SK-N-SH (cell line): ENCODE data around the gene ABCC2. TPM values are rescaled to one million over a fixed set of nuclear protein-coding genes. Genes with fewer than 3 reads are reported as not detected.

ENCODE experiments used
- CTCF ChIA-PET: fragments of 300-600, 350-600 bp; formaldehyde crosslinking; extraction: SDS; loops from one replicate; lab custom pipeline; 2021; lab: Yijun Ruan, JAX
- POLR2A ChIA-PET: fragments of 350-600 bp; sonication (Branson Sonifier 250); formaldehyde crosslinking; extraction: SDS; loops from one replicate; lab custom pipeline; 2020; ENCODE audit warnings: antibody characterized with exemption, inconsistent platforms; lab: Yijun Ruan, JAX
- DNase-seq: peaks from one replicate; pipeline ENCODE4 v3.0.0; 2012
- H2AFZ ChIP-seq: fragments of 200-600 bp; sonication (generic); 2 replicates; pipeline ENCODE4 v1.8.1; 2016; ENCODE audit warnings: antibody characterized with exemption, mild to moderate bottlenecking, low read depth
- H3F3A ChIP-seq: fragments of 200-600 bp; sonication (generic); replicated peaks from 2 replicates; pipeline ENCODE3; 2016; ENCODE audit warnings: antibody characterized with exemption, mild to moderate bottlenecking; ENCODE audit not compliant: insufficient read depth
- H3K27ac ChIP-seq, 2 experiments: fragments of 200-500 bp in 1 of 2; fragments of 200-600 bp in 1 of 2; sonication (Bioruptor generic) in 1 of 2; sonication (generic), shearing (Covaris generic) in 1 of 2; 2 replicates each; pipeline versions ENCODE4 v1.5.1 to v1.6.1; 2014 to 2016; ENCODE audit warnings: low read depth in 2 of 2, inconsistent platforms in 1 of 2, low read length in 1 of 2, mild to moderate bottlenecking in 1 of 2, mixed read lengths in 1 of 2
- H3K27me3 ChIP-seq: fragments of 200-600 bp; sonication (generic), shearing (Covaris generic); 2 replicates; pipeline ENCODE4 v1.6.1; 2016; ENCODE audit warnings: mixed run types; ENCODE audit not compliant: insufficient read depth
- H3K36me3 ChIP-seq, 2 experiments: fragments of 200-500 bp in 1 of 2; fragments of 200-600 bp in 1 of 2; sonication (Bioruptor generic) in 1 of 2; sonication (generic) in 1 of 2; replicated peaks in 1 of 2; 2 replicates each; pipeline versions ENCODE3 to v1.5.1; 2014 to 2016; ENCODE audit warnings: low read length in 1 of 2, mild to moderate bottlenecking in 1 of 2; ENCODE audit not compliant: insufficient read depth in 2 of 2, control insufficient read depth in 1 of 2
- H3K4me1 ChIP-seq, 2 experiments: fragments of 200-500 bp in 1 of 2; fragments of 200-600 bp in 1 of 2; sonication (Bioruptor generic) in 1 of 2; sonication (generic), shearing (Covaris generic) in 1 of 2; 2 replicates each; pipeline versions ENCODE4 v1.5.1 to v1.6.1; 2014 to 2016; ENCODE audit warnings: low read depth in 1 of 2, low read length in 1 of 2, mixed run types in 1 of 2; ENCODE audit not compliant: insufficient read depth in 2 of 2, control insufficient read depth in 1 of 2
- H3K4me2 ChIP-seq: fragments of 200-600 bp; sonication (generic), shearing (Covaris generic); 2 replicates; pipeline ENCODE4 v1.6.1; 2017; ENCODE audit warnings: mixed run types
- H3K4me3 ChIP-seq, 2 experiments: fragments of 200-500 bp in 1 of 2; fragments of 200-600 bp in 1 of 2; sonication (Bioruptor generic) in 1 of 2; sonication (generic), shearing (Covaris generic) in 1 of 2; 2 replicates each; pipeline versions ENCODE4 v1.5.1 to v1.8.1; 2014 to 2016; ENCODE audit warnings: low read depth in 2 of 2, inconsistent platforms in 1 of 2, low read length in 1 of 2, mild to moderate bottlenecking in 1 of 2, mixed read lengths in 1 of 2, moderate library complexity in 1 of 2
- H3K79me2 ChIP-seq: fragments of 200-600 bp; sonication (generic); 2 replicates; pipeline ENCODE4 v1.8.1; 2017; ENCODE audit warnings: mild to moderate bottlenecking; ENCODE audit not compliant: insufficient read depth
- H3K9ac ChIP-seq: fragments of 200-600 bp; sonication (generic); 2 replicates; pipeline ENCODE4 v1.6.1; 2017; ENCODE audit warnings: mixed run types
- H3K9me2 ChIP-seq: fragments of 200-600 bp; sonication (generic); 2 replicates; pipeline ENCODE4 v1.6.1; 2017; ENCODE audit warnings: mixed run types
- H3K9me3 ChIP-seq: fragments of 200-600 bp; sonication (generic); 2 replicates; pipeline ENCODE4 v1.6.1; 2017; ENCODE audit warnings: mixed run types, mild to moderate bottlenecking, moderate library complexity
- H4K20me1 ChIP-seq: fragments of 200-600 bp; sonication (generic); 2 replicates; pipeline ENCODE4 v1.6.1; 2017; ENCODE audit warnings: mild to moderate bottlenecking, mixed run types; ENCODE audit not compliant: insufficient read depth
- CHD2 ChIP-seq: fragments of 150-350 bp; IDR thresholded peaks from 2 replicates; pipeline ENCODE4 v1.6.1; 2018; ENCODE audit warnings: low read length; ENCODE audit not compliant: partially characterized antibody
- ELF1 ChIP-seq: IDR thresholded peaks from 2 replicates; pipeline ENCODE4 v1.4.0; 2012
- EZH2phosphoT487 ChIP-seq: fragments of 200-600 bp; sonication (generic); IDR thresholded peaks from 2 replicates; pipeline ENCODE4 v1.6.1; 2017; ENCODE audit warnings: low read depth, mixed run types, mild to moderate bottlenecking, antibody characterized with exemption, moderate library complexity, borderline replicate concordance
- FOXJ3 ChIP-seq: sonication (generic); formaldehyde crosslinking; IDR thresholded peaks from 2 replicates; pipeline ENCODE4 v1.5.1; 2020; ENCODE audit warnings: mild to moderate bottlenecking, missing genetic modification reagents
- GABPA ChIP-seq: IDR thresholded peaks from 2 replicates; pipeline ENCODE4 v1.4.0; 2012; ENCODE audit warnings: low read depth, mild to moderate bottlenecking
- GATA2 ChIP-seq: sonication (generic); formaldehyde crosslinking; IDR thresholded peaks from 2 replicates; pipeline ENCODE4 v1.5.0; 2020; ENCODE audit warnings: mild to moderate bottlenecking, missing genetic modification reagents
- IRF3 ChIP-seq: fragments of 150-350 bp; IDR thresholded peaks from 2 replicates; pipeline ENCODE4 v1.6.1; 2016; ENCODE audit warnings: mild to moderate bottlenecking, low read depth, low read length
- JUND ChIP-seq: IDR thresholded peaks from 2 replicates; pipeline ENCODE4 v1.4.0; 2012
- MXI1 ChIP-seq: IDR thresholded peaks from 2 replicates; pipeline ENCODE4 v1.6.1; 2012; ENCODE audit warnings: mild to moderate bottlenecking, low read depth, low read length, improper control_type of control experiment
- NFIC ChIP-seq: IDR thresholded peaks from 2 replicates; pipeline ENCODE4 v1.4.0; 2012; ENCODE audit warnings: borderline replicate concordance
- POLR2AphosphoS5 ChIP-seq: IDR thresholded peaks from 2 replicates; pipeline ENCODE4 v1.6.1; 2012; ENCODE audit warnings: low read depth, low read length
- RAD21 ChIP-seq: IDR thresholded peaks from 2 replicates; pipeline ENCODE4 v1.6.1; 2012; ENCODE audit warnings: mild to moderate bottlenecking, low read length
- RXRA ChIP-seq: IDR thresholded peaks from 2 replicates; pipeline ENCODE4 v1.4.0; 2012; ENCODE audit warnings: low read depth, mild to moderate bottlenecking, borderline replicate concordance
- TCF12 ChIP-seq: IDR thresholded peaks from 2 replicates; pipeline ENCODE4 v1.4.0; 2012
- USF1 ChIP-seq: IDR thresholded peaks from 2 replicates; pipeline ENCODE4 v1.4.0; 2012; ENCODE audit warnings: low read depth, borderline replicate concordance
- YY1 ChIP-seq: IDR thresholded peaks from 2 replicates; pipeline ENCODE4 v1.4.0; 2012; ENCODE audit warnings: low read depth, mild to moderate bottlenecking
- WGBS: methylation state at CpG from one replicate; pipeline ENCODE4 v1.1.6; 2017; ENCODE audit warnings: low lambda C conversion rate; 5-methylcytosine and 5-hydroxymethylcytosine counted together
- polyA plus RNA-seq, 3 experiments: library from polyadenylated mRNA; depleted of rRNA; stranded (reverse); fragments of >200 nt; gene quantifications; 2 replicates each; pipeline ENCODE4 v1.2.3, GENCODE V29; 2012
- TF ChIP-seq, protein P1 (sequence below): IDR thresholded peaks from 2 replicates; pipeline ENCODE4 v1.6.1; 2012; ENCODE audit warnings: mild to moderate bottlenecking, low read depth, low read length, moderate library complexity
- TF ChIP-seq, protein P2 (sequence below): fragments of 200-600 bp; sonication (generic); IDR thresholded peaks from 2 replicates; pipeline ENCODE4 v1.6.1; 2017; ENCODE audit warnings: antibody characterized with exemption, mild to moderate bottlenecking, moderate library complexity

The ABCC2 gene
- polyA plus RNA-seq, 1 of the 3 experiments (the other 2 are of a cell fraction): 0.48 TPM

DNA sequence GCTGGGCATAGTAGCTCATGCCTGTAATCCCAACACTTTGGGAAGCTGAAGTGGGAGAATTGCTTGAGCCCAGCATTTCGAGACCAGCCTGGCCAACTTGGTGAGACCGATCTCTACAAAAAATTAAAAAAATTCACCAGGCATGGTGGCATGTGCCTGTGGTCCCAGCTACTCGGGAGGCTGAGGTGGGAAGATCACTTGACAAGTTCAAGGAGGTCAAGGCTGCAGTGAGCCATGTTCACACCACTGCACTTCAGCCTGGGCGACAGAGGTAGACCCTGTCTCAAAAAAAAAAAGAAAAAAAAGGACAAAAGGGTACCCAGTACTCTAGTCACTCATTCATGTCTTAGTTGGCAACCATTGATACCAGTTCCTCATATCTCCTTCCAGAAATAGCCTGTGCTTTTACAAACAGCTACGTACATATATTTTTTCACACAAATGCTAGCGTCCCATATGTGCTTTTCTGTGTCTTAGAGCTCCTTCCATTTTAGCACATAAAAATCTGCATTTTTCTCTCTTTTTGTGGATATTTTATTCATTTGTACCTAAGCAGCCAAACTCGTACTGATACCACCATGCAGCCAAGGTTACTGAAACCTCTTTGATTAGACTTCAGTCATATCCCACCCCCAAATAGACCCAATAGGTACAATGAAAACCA, 5.5 kb downstream of the ABCC2 start (continued):
- TF ChIP-seq, protein P1, sequence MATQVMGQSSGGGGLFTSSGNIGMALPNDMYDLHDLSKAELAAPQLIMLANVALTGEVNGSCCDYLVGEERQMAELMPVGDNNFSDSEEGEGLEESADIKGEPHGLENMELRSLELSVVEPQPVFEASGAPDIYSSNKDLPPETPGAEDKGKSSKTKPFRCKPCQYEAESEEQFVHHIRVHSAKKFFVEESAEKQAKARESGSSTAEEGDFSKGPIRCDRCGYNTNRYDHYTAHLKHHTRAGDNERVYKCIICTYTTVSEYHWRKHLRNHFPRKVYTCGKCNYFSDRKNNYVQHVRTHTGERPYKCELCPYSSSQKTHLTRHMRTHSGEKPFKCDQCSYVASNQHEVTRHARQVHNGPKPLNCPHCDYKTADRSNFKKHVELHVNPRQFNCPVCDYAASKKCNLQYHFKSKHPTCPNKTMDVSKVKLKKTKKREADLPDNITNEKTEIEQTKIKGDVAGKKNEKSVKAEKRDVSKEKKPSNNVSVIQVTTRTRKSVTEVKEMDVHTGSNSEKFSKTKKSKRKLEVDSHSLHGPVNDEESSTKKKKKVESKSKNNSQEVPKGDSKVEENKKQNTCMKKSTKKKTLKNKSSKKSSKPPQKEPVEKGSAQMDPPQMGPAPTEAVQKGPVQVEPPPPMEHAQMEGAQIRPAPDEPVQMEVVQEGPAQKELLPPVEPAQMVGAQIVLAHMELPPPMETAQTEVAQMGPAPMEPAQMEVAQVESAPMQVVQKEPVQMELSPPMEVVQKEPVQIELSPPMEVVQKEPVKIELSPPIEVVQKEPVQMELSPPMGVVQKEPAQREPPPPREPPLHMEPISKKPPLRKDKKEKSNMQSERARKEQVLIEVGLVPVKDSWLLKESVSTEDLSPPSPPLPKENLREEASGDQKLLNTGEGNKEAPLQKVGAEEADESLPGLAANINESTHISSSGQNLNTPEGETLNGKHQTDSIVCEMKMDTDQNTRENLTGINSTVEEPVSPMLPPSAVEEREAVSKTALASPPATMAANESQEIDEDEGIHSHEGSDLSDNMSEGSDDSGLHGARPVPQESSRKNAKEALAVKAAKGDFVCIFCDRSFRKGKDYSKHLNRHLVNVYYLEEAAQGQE: no peak
- no peak for TF ChIP-seq JUND
- no peak for TF ChIP-seq EZH2phosphoT487
- no peak for TF ChIP-seq YY1
- no peak for TF ChIP-seq RAD21
- no peak for TF ChIP-seq FOXJ3 (CRISPR knock-in tag)
- no peak for TF ChIP-seq CHD2
- no peak for TF ChIP-seq RXRA
- TF ChIP-seq GABPA: no peak

GRCh38 chr10:99788598-99789256, 6.3 kb downstream of the ABCC2 start:
- Histone ChIP-seq H3K27ac (peak overlapping the region in 1 of 2 experiments; percentile 36; a peak in 1 of 4 replicates), H3K9me2 (no peaks in the 10 kb centered on the region), H3K4me1 (peaks cover 0 to 24% of the 10 kb centered on the region in 2 experiments; a peak in 1 of 4 replicates), H3K4me2 (no peak overlapping the region; the same call in 1 of the 2 replicates), H3K36me3 (no peaks in the 10 kb centered on the region), H3K79me2 (no peaks in the 10 kb centered on the region), H3K9me3 (no peaks in the 10 kb centered on the region), H3F3A (peaks cover 8% of the 10 kb centered on the region), H4K20me1 (no peaks in the 10 kb centered on the region), H3K27me3 (no peaks in the 10 kb centered on the region), H3K4me3 (no peak overlapping the region), H3K9ac (no peak overlapping the region), H2AFZ (no peak overlapping the region)
- CTCF ChIA-PET: interaction anchor here (1.4 kb wide), 1 partner anchor 57 kb away, joined by 3 read pairs; no protein-coding TSS in a partner anchor
- DNase-seq: no peak
- WGBS: 41% methylated on average over 6 of the region's 6 CpGs
- POLR2A ChIA-PET: interaction anchor here (0.5 kb wide), 1 partner anchor 128 kb away, joined by 4 read pairs; no protein-coding TSS in a partner anchor
- TF ChIP-seq ELF1 (no peak), MXI1 (no peak), TCF12 (peak; percentile 43; the same call in 1 of the 2 replicates), POLR2AphosphoS5 (no peak), IRF3 (no peak), NFIC (peak; percentile 6; the same call in 1 of the 2 replicates), GATA2 (CRISPR knock-in tag) (no peak), JUND (0 out of 2 replicates have a peak, but pooled peaks have one; percentile 3), USF1 (no peak)
- TF ChIP-seq, protein P1: peak; percentile 18; the same call in 1 of the 2 replicates
- TF ChIP-seq, protein P2, sequence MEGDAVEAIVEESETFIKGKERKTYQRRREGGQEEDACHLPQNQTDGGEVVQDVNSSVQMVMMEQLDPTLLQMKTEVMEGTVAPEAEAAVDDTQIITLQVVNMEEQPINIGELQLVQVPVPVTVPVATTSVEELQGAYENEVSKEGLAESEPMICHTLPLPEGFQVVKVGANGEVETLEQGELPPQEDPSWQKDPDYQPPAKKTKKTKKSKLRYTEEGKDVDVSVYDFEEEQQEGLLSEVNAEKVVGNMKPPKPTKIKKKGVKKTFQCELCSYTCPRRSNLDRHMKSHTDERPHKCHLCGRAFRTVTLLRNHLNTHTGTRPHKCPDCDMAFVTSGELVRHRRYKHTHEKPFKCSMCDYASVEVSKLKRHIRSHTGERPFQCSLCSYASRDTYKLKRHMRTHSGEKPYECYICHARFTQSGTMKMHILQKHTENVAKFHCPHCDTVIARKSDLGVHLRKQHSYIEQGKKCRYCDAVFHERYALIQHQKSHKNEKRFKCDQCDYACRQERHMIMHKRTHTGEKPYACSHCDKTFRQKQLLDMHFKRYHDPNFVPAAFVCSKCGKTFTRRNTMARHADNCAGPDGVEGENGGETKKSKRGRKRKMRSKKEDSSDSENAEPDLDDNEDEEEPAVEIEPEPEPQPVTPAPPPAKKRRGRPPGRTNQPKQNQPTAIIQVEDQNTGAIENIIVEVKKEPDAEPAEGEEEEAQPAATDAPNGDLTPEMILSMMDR: no peak
